Effector CD8-positive, alpha-beta T cell (primary cell): ENCODE results near the gene TAF1B.

Source experiments
- DNase-seq: peaks from one replicate; lab custom pipeline; 2025; lab: John Stamatoyannopoulos, UW

The TAF1B gene

GRCh38 chr2:9965119-9965822, 122.0 kb downstream of the TAF1B start:
- no peak for DNase-seq

DNA sequence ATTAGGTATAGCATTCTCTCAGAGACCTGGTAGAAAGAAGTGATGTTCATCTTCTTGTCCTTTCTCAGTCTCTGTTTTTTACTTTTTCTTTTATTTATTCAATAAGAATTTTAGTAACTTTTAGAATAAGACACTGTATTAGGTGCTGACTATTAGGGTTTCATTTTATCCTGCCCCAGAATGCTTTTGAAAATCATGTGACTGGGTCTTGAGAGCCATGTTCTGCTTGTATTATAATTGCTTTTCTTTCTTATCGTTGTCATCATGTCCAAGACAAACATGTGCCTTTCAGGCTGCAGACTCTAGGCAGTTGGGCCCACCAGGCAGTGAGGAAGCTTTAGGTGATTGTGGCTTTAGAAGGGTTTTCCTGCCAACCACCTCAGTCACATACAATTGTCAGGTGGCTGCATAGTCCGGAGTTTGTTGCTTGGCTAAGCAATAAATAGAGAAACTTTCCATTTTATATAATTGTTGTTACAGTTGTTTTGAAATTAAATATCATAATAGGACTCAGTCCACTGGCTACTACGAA, 123.3 kb downstream of the TAF1B start:
- no peak for DNase-seq

DNA sequence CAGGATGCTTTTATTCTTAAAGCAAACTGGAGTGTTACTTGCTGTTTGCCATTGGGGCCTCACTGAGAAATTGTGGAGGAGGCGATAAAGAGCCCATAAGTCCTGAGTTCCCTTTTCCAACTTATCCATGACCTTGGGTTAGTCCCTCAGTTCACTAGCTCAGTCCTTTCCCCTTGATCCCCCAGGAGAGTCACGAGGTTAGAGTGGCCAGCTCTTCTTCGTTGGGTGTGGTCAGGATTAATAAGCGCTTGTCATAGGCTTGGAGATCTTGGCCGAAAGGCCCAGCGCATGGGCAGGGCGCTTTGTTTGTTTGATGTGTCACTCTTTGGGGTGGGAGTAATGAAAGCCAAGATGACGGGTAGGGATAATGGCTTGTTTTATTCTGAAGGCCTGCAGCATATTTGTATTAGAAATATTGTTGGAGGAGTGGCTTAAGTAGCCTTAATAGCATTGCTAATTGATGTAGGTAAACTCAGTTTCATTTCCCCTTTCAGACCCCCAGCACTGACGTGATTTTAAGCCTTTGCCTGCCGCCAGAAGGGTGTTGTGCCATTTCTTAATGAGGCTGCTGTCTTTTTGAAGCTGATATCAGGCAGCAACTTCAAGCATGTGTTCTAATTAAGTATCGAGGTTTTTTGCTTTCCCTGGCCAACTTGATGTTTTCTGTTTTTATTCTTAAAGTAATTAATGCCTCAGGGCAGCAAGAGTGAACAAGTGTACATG, 123.9 kb downstream of the TAF1B start:
- DNase-seq: no peak

- DNase-seq: no peak
These were observed 125.6 kb downstream of the TAF1B start for GRCh38 chr2:9968553-9969497.

- DNase-seq: no peak
These were observed 127.1 kb downstream of the TAF1B start for GRCh38 chr2:9970200-9971044.

GRCh38 chr2:9971105-9971818, 128.0 kb downstream of the TAF1B start:
- no peak for DNase-seq

- no peak for DNase-seq
These were observed 128.6 kb downstream of the TAF1B start for GRCh38 chr2:9971890-9972289.

DNA sequence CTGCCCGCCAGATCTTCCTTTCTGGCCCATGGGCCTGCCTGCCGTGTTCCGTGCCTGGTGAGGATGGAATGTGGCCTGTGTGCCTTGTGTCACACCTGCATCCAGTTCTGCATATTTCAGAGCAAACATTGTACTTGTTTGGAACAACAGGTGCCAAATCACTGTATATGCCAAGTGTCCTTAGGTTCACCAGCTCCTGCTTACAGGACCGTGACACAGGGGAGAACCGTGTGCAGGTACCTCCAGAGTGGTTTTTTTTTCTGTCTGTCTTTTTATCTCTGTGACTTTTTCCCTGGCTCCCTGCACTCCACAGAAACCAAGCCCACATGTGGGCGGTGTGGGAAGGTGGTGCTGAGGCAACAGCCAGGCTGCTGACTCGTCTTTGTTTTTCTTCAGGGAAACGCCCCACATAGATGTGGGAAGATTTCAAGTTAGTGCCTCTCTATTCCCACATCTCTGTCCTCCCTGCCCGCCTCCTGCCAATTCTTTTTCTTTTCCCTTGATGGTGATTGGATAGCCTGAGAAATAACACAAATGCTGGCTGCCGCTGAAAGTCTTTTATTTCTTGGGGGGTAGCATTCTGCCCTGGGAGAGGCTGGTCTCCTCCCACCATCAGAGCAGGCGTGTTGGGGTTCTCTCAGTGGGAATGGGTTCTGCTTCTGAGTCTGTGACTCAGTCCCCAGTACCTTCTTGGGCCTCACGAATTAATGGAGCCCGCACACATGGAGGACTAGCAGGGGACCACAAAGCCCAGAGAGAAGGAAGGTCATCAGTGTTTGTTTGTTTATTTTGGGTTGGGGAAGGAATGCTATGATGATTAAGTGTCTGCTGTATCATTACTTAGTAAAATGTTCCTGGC, 129.6 kb downstream of the TAF1B start:
- DNase-seq: no peak

DNA sequence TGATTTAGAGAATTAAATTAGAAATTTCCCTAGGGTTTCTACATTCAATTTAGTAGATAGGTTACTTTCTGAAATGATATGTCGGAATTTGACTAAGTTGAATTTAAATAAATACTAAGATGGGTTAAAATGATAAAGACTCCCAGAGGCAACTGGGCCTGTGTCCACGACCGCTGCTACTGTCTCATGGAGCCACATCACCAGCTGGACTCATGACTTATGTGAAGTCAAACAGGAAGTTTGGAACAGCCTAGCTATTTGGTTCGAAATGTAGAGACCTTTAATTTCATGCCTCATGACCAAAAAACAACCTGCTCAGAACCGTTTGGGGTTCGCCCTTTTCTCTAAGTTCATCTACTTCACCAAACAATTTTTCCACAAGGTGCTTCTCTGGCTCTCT, 130.4 kb downstream of the TAF1B start:
- no peak for DNase-seq

GRCh38 chr2:9974343-9974742, 131.1 kb downstream of the TAF1B start:
- DNase-seq: no peak

GRCh38 chr2:9975328-9975727, 132.1 kb downstream of the TAF1B start:
- no peak for DNase-seq

GRCh38 chr2:9975805-9976447, 132.7 kb downstream of the TAF1B start:
- no peak for DNase-seq

DNA sequence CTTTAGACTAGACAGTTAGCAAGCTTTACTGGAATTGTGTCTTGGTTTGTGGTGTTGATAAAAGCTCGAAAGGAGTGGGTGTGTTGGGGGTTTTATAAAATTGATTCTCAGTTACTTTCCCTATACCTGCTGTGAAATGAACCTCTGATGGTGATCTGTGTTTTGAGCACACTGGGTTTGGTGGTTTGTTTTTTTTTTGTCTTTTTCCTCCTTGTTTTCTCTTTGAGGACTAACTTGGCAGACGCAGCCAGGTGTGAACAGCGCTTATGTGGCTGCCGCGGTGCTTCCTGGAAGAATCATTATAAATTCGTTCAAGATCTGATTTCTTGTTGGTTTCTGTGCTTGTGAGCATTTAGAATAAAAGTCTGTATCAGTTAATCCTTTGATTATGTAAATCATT, 136.7 kb downstream of the TAF1B start:
- no peak for DNase-seq

GRCh38 chr2:9980520-9980919, 137.2 kb downstream of the TAF1B start:
- no peak for DNase-seq

DNA sequence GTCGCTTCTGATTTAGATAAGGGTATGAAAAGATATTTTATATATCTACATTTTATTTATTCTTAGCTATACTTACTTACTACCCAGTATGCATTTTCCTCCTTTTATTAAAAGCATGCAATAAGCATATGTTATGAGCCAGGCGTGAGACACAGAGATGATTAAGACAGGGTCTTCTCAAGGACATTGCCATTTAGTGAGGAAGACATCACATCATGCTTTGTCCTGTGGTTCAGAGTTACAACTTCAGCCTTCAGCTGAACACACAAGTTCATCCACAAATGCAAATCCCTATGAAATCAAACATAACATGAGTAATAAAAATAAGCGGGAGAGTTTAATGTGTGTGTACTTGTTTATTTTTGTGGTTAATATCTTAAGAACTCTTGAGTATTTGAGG, 138.4 kb downstream of the TAF1B start:
- DNase-seq: no peak

DNA sequence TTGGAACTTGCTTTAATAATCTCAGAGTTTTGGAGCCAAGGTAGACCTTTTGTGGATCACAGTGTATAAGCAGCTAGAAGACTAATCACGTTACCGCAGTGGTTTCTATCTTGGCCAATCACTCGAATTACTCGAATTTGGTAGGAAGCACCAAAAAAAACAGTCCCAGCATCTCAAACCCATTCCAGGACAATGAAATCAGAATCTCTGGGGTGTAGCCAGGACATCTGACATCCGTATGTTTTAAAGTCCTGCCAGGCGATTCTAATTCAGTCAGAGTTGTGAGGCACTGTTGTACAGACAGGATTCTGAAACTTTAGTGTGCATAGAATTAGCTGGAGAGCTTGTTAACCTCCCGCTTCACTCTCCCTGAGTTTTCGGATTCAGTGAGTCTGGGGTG, 139.0 kb downstream of the TAF1B start:
- DNase-seq: no peak

DNA sequence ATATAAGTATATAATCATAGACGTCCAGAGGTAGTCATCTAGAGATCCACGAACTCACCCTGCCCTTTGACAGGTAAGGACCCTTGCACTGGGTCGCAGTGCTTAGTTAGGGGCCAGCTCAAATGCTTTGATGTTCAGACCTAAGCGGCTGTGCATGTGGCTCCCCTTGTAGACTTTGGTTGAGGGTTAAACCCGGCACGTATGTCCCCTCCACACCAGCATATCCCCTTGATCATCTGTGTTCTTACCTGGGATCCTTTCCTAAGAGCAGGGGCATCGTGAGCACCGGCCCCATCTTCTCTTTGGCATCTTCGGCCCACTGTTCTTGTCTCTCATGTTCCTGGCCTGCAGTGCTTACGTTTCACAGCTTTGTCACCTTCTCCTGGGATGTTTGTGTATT, 139.6 kb downstream of the TAF1B start:
- no peak for DNase-seq

GRCh38 chr2:9983401-9984216, 140.3 kb downstream of the TAF1B start:
- DNase-seq: no peak
